ENCODE results near the gene ABCB6.
A peak's percentile ranks its signal among the peaks of the same experiment; 100 is the strongest.
"Not testable (repeated sequence)": the region's sequence is repeated elsewhere in the genome, so short reads cannot be mapped to it uniquely, and the experiment has no call there.

The ABCB6 gene

DNA sequence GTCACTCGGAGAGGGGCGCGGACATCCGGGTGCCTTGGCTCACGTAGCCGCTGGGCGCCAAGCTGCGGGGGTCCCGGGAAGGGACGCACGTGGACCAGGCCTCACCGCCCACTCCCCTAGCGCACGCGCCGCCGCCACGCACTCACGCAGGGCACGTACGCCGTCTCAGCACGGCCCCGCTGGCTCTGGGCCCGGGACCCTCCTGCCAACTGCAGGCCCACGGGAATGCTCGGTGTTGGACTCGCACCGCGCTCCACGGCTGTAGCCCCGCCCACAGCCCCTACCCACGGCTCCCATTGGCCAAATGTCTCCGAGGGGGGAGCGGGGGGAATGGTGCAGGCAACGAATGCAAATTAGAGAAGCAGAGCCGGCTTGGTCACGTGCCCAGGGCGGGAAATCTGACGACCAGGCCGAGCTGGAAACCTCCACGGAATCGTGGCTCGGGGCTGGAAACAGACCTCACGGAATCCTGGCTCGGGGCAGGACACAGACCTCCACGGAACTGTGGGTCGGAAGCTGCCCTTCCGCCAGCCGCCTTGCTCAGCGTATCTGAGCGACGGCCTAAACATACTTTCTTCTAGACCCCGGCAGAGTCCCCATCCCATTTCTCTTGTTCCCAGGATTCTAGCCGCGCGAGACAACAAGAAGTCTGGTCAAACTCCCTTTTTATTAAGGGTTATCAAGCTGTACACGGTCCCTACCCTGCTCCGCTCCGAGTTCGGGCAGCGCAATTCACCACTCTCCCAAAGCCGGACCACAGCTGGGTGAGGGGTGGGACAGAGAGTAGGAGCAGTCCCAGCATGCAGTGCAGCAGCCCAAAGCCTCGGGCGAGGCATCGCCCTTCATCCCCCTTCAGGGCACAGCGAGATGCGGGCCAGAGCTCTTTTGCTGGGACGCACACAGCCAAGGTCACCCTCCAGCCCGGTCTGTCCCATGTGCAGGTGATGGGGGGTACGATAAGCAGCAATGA is at the start of gene ABCB6:
TSS of gene ABCB6 (minus strand) at position 227 of the 970 bp plus-strand sequence. CDS start 285 bp downstream, outside the sequence.
- TF ChIP-seq, protein P1, sequence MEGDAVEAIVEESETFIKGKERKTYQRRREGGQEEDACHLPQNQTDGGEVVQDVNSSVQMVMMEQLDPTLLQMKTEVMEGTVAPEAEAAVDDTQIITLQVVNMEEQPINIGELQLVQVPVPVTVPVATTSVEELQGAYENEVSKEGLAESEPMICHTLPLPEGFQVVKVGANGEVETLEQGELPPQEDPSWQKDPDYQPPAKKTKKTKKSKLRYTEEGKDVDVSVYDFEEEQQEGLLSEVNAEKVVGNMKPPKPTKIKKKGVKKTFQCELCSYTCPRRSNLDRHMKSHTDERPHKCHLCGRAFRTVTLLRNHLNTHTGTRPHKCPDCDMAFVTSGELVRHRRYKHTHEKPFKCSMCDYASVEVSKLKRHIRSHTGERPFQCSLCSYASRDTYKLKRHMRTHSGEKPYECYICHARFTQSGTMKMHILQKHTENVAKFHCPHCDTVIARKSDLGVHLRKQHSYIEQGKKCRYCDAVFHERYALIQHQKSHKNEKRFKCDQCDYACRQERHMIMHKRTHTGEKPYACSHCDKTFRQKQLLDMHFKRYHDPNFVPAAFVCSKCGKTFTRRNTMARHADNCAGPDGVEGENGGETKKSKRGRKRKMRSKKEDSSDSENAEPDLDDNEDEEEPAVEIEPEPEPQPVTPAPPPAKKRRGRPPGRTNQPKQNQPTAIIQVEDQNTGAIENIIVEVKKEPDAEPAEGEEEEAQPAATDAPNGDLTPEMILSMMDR (IDR thresholded peaks at IDR 0.05; ENCODE audit: borderline replicate concordance, insufficient read depth, low read depth, low read length): no peak
- peak within 1 kb of the TSS; percentile 56 for H3K4me3 ChIP-seq (ENCODE audit: low read depth, low read length)

DNA sequence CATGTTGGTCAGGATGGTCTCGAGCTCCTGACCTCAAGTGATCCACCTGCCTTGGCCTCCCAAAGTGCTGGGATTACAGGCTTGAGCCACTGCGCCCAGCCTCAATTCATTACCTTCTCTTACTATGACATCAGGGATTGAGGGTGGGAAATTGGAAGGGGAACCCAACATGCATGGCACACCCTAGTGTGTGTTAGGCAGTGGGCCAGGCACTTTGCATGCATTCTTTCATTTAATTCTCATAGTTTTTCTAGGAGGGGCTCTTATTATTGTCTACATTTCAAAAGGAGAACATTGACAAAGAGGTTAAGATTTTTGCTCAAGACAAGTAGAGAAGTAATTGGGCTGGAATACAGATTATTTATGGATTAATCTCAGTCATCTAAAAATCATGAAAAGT is 49.5 kb upstream of the ABCB6 start:
- TF ChIP-seq, protein P1 (IDR thresholded peaks at IDR 0.05; ENCODE audit: borderline replicate concordance, insufficient read depth, low read depth, low read length): no peak
- no peak overlapping the region for H3K4me3 ChIP-seq (ENCODE audit: low read depth, low read length)

DNA sequence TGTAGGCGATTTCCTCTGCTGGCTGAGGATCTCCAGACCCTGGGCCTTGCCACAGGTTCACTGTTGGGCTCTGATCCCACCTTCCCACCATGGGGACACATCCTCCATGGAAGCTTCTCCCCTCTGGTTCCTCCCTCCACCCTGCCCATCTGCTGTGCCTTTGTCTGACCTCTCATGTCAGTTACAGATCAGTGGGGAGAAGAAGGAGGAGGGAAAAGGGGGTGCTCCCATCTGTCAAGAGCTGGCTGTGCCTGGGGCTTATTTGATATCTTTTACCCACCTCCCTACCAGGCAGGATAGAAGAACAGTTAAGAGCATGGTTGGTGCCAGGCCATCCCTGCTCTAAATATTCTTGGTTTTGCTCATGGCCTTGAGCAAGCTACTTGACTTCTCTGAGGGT is 48.1 kb upstream of the ABCB6 start:
- TF ChIP-seq, protein P1 (IDR thresholded peaks at IDR 0.05; ENCODE audit: borderline replicate concordance, insufficient read depth, low read depth, low read length): no peak
- H3K4me3 ChIP-seq (ENCODE audit: low read depth, low read length): no peak overlapping the region

DNA sequence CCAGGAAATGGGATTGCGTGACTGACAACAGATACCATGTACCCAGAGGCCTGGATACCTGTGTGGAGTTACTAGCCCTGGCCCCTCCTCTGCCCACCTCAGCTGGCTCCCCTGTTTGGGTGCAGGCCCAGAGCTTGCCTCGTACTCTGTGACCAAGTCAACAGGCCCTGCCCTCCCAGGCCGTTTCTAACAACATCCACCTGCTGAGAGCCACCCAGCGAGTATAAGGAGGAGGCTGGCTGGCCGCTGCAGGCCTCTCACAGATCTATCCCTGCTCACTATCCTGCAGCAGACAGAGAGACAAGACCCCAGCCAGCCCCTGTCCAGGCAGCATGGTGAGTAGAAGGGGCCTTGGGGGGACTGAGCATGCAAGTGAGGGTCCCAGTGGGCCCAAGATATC is 47.5 kb upstream of the ABCB6 start:
- H3K4me3 ChIP-seq (ENCODE audit: low read depth, low read length): no peak overlapping the region
- TF ChIP-seq, protein P1 (IDR thresholded peaks at IDR 0.05; ENCODE audit: borderline replicate concordance, insufficient read depth, low read depth, low read length): no peak

DNA sequence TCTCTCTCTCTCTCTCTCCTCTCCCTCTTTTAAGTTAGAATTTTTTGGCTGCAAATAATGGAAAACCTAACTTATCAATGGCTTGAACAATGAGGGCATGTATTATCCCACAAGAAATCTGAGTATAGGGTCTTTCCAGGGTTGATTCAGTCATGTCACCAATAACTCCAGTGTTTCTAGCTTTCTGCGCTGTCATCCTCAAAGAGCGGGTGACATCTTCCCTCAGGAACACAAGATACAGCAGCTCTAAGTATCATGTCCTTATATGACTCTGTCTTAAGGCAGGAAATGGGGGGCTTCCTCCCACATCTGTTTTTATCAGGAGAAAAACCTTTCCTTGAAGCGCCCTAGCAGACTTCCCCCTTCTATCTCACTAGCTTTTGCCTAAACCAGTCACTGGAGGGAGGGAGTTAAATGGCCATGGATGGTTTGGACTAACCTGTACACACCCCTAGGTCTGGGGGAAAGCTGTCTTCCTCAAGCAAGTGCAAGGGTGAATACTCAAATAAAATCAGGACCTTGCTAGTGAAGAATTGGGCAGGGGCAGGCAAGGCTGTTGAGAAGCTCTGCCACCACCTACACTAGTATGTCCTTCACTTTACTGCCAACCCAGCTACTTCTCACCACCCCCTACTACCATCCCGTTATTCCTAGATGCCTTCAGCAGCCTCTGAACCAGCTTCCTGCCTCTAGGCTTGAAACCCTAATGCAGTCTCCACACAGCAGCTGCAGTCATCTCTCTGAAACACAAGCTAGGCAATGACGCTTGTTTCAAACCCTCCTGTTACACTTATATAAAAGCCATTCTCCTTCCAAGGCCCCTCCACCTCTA is 42.5 kb upstream of the ABCB6 start:
- TF ChIP-seq, protein P1 (IDR thresholded peaks at IDR 0.05; ENCODE audit: borderline replicate concordance, insufficient read depth, low read depth, low read length): no peak
- H3K4me3 ChIP-seq (ENCODE audit: low read depth, low read length): no peak overlapping the region

DNA sequence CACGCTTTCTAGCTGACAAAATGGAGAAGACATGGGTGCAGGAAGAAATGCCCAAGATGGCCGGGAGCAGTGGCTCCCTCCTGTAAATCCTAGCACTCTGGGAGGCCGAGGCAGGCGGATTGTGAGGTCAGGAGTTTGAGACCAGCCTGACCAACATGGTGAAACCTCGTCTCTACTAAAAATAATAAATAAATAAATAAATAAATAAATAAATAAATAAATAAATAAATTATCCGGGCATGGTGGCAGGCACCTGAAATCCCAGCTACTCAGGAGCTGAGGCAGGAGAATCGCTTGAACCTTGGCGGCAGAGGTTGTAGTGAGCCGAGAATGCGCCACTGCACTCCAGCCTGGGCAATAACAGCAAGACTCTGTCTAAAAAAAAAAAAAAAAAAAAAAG is 40.2 kb upstream of the ABCB6 start:
- H3K4me3 ChIP-seq (ENCODE audit: low read depth, low read length): not testable (repeated sequence)

DNA sequence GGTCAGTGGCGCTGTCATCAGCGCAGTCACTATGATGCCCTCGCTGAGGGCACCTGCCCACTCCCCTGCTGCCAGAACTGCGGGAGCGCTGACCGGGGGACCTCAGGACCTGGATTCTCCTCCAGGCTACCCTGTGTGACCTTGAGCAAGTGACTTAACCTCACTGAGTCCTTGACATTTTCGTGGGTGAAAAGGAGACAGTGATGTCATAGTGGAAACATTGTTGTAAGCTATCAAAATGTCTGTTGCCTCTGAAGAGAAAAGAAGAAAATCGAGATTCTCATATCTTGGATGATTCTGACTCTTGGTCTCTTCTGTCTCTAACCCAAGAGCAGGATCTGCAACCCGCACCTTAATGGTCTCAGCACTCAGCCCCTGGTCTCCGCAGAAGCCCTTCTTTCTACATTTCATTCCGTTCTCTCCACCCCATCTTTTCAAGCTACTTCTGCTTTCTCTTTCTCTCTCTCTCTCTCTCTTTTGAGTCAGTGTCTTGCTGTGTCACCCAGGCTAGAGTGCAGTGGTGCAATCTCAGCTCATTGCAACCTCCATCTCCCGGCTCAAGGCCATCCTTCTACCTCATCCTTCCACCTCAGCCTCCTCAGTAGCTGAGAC is 35.9 kb upstream of the ABCB6 start:
- TF ChIP-seq, protein P1 (IDR thresholded peaks at IDR 0.05; ENCODE audit: borderline replicate concordance, insufficient read depth, low read depth, low read length): no peak
- peak overlapping the region; percentile 73 for H3K4me3 ChIP-seq (ENCODE audit: low read depth, low read length)
